K562 (cell line): Measurements from ENCODE around the gene ZBTB16. TPM values are rescaled to one million over a fixed set of nuclear protein-coding genes. Genes with fewer than 3 reads are reported as not detected.

Experiments used
- ATAC-seq: fragments of 200-7000 bp; cut with Tn5 transposase; 3 replicates; pipeline ENCODE4 v1.9.1; 2020; ENCODE audit warnings: moderate library complexity
- BruUV-seq: library from RNA; stranded (reverse); fragments of 400-500 nt; replicated peaks from 2 replicates; lab custom pipeline; 2021; lab: Mats Ljungman, UMichigan
- CTCF ChIA-PET: fragments of 300-600 bp; formaldehyde crosslinking; extraction: SDS; loops from one replicate; lab custom pipeline; 2021; ENCODE audit warnings: low intra/inter-chr PET ratio; lab: Yijun Ruan, JAX
- POLR2A ChIA-PET: fragments of 300-600, 350-650 bp; sonication (Branson Sonifier 250); formaldehyde crosslinking; extraction: SDS; loops from one replicate; lab custom pipeline; 2021; ENCODE audit warnings: antibody characterized with exemption, inconsistent platforms; lab: Yijun Ruan, JAX
- DNase-seq, 4 experiments: peaks; one replicate each; pipeline versions ENCODE4 v3.0.0 to v3.0.0-alpha.2; 2011 to 2018; ENCODE audit warnings: low spot score in 3 of 4, mixed read lengths in 3 of 4; ENCODE audit errors: extremely low read depth in 1 of 4
- FAIRE-seq: peaks from 2 replicates; lab custom pipeline; 2011; peaks lifted over from hg19 to GRCh38; lab: Jason Lieb, UNC
- H2AFZ ChIP-seq: 2 replicates; pipeline ENCODE4 v1.6.0; 2011; ENCODE audit warnings: low read depth, low read length, control low read depth, inconsistent platforms
- H3K27ac ChIP-seq: fragments of 200-600 bp; 3 replicates; pipeline ENCODE4 v1.8.0; 2011; ENCODE audit warnings: low read depth, mild to moderate bottlenecking, control low read depth, inconsistent platforms, low read length, moderate library complexity, mixed read lengths; ENCODE audit errors: extremely low read depth
- H3K27me3 ChIP-seq, 2 experiments: fragments of 300-600 bp in 1 of 2; 2 replicates in 1 of 2; 3 replicates in 1 of 2; pipeline versions ENCODE4 v1.6.0 to v1.8.0; 2011; ENCODE audit warnings: inconsistent platforms in 2 of 2, low read length in 2 of 2, mild to moderate bottlenecking in 1 of 2, mixed read lengths in 1 of 2, moderate library complexity in 1 of 2; ENCODE audit not compliant: control insufficient read depth in 2 of 2, insufficient read depth in 2 of 2
- H3K36me3 ChIP-seq: fragments of 300-600 bp; 3 replicates; pipeline ENCODE4 v1.8.0; 2011; ENCODE audit warnings: mild to moderate bottlenecking, low read length, inconsistent platforms; ENCODE audit not compliant: control insufficient read depth, insufficient read depth
- H3K4me1 ChIP-seq, 2 experiments: fragments of 200-600 bp in 1 of 2; replicated peaks in 1 of 2; 2 replicates in 1 of 2; 3 replicates in 1 of 2; pipeline versions ENCODE4 v1.5.1 to v1.8.0; 2011; ENCODE audit warnings: inconsistent platforms in 2 of 2, low read length in 2 of 2, mild to moderate bottlenecking in 1 of 2, mixed read lengths in 1 of 2, moderate library complexity in 1 of 2; ENCODE audit not compliant: control insufficient read depth in 2 of 2, insufficient read depth in 2 of 2
- H3K4me2 ChIP-seq: 2 replicates; pipeline ENCODE4 v1.6.1; 2011; ENCODE audit warnings: low read length, control low read depth, inconsistent platforms, mixed read lengths; ENCODE audit not compliant: insufficient read depth
- H3K4me3 ChIP-seq: fragments of 200-600 bp; sonication (generic), shearing (Covaris generic); 2 replicates; pipeline ENCODE4 v1.5.1; 2016; ENCODE audit warnings: control low read depth, inconsistent platforms
- H3K79me2 ChIP-seq: fragments of 200-600 bp; 3 replicates; pipeline ENCODE4 v1.8.0; 2011; ENCODE audit warnings: low read length, inconsistent platforms; ENCODE audit not compliant: control insufficient read depth, insufficient read depth
- H3K9ac ChIP-seq, 2 experiments: 2 replicates each; pipeline versions ENCODE4 v1.6.0 to v1.6.1; 2011; ENCODE audit warnings: low read depth in 2 of 2, low read length in 2 of 2, control low read depth in 1 of 2, inconsistent platforms in 1 of 2, mild to moderate bottlenecking in 1 of 2, mixed read lengths in 1 of 2; ENCODE audit not compliant: insufficient read depth in 1 of 2
- H3K9me1 ChIP-seq: one replicate; pipeline ENCODE4 v1.6.0; 2011; ENCODE audit warnings: inconsistent platforms, mild to moderate bottlenecking, low read length, moderate library complexity; ENCODE audit not compliant: control insufficient read depth, insufficient read depth
- H3K9me3 ChIP-seq: replicated peaks from 2 replicates; pipeline ENCODE4 v1.5.1; 2011; ENCODE audit warnings: low read depth, low read length, inconsistent platforms; ENCODE audit not compliant: control insufficient read depth, insufficient read depth
- H4K20me1 ChIP-seq: replicated peaks from 2 replicates; pipeline ENCODE4 v1.6.1; 2011; ENCODE audit warnings: low read length, inconsistent platforms, mixed read lengths; ENCODE audit not compliant: control insufficient read depth, insufficient read depth
- ADNP ChIP-seq: fragments of 200-800 bp; sonication (Bioruptor generic); IDR thresholded peaks from 2 replicates; pipeline ENCODE4 v1.6.1; 2016; ENCODE audit warnings: missing genetic modification characterization, missing compliant biosample characterization
- ARID1B ChIP-seq: fragments of 450-650 bp; IDR thresholded peaks from 2 replicates; pipeline ENCODE4 v1.6.1; 2016; ENCODE audit warnings: antibody characterized with exemption, mild to moderate bottlenecking, inconsistent platforms
- BCOR ChIP-seq: fragments of 450-650 bp; IDR thresholded peaks from 2 replicates; pipeline ENCODE4 v1.6.1; 2016
- CBX5 ChIP-seq: IDR thresholded peaks from 2 replicates; pipeline ENCODE4 v1.6.1; 2014; ENCODE audit warnings: low read depth, borderline replicate concordance
- FOXM1 ChIP-seq, 2 experiments: fragments of 450-650 bp in 1 of 2; sonication (generic) in 1 of 2; formaldehyde crosslinking in 1 of 2; IDR thresholded peaks; 2 replicates each; pipeline versions ENCODE4 v1.6.1 to v1.9.0; 2017 to 2022; ENCODE audit warnings: low read depth in 2 of 2, mild to moderate bottlenecking in 2 of 2, missing genetic modification reagents in 1 of 2, moderate library complexity in 1 of 2
- KDM1A ChIP-seq, 2 experiments: fragments of 450-650 bp; IDR thresholded peaks; 2 replicates each; pipeline ENCODE4 v1.6.1; 2016; ENCODE audit warnings: mild to moderate bottlenecking in 2 of 2
- MTA3 ChIP-seq: fragments of 450-650 bp; formaldehyde crosslinking; IDR thresholded peaks from 2 replicates; pipeline ENCODE4 v1.6.1; 2017; ENCODE audit warnings: mild to moderate bottlenecking, borderline replicate concordance
- MYNN ChIP-seq, 2 experiments: sonication (generic); formaldehyde crosslinking in 1 of 2; IDR thresholded peaks; 2 replicates each; pipeline versions ENCODE4 v1.5.0 to v1.6.1; 2016 to 2020; ENCODE audit warnings: antibody characterized with exemption in 1 of 2, missing genetic modification reagents in 1 of 2
- SMARCA5 ChIP-seq: fragments of 450-650 bp; IDR thresholded peaks from 2 replicates; pipeline ENCODE4 v1.6.1; 2016
- SNIP1 ChIP-seq: fragments of 450-650 bp; IDR thresholded peaks from 2 replicates; pipeline ENCODE4 v1.7.1; 2017; ENCODE audit warnings: low read depth, mild to moderate bottlenecking
- ZNF217 ChIP-seq: sonication (generic); formaldehyde crosslinking; IDR thresholded peaks from 2 replicates; pipeline ENCODE4 v1.8.0; 2022; ENCODE audit warnings: mild to moderate bottlenecking, missing genetic modification reagents
- WGBS: fragments of 100-300 bp; shearing (Covaris generic); methylation state at CpG from one replicate; pipeline ENCODE4 v1.1.6; 2016; ENCODE audit warnings: low coverage, mixed read lengths; ENCODE audit not compliant: insufficient coverage; ENCODE audit errors: missing lambda C conversion rate; 5-methylcytosine and 5-hydroxymethylcytosine counted together
- in situ Hi-C: fragments of 300-500 bp; cut with MboI; formaldehyde crosslinking; loops from 4 replicates; pipeline ENCODE4 v1.15.0; 2018; ENCODE audit warnings: inconsistent platforms, mixed read lengths
- intact Hi-C: fragments of 100-400 bp; cut with micrococcal nuclease; formaldehyde crosslinking; loops from 2 replicates; pipeline ENCODE4 v1.14.2; 2022
- polyA plus RNA-seq, 8 experiments: library from polyadenylated mRNA; depleted of rRNA in 4 of 8; stranded (reverse) in 5 of 8; unstranded in 3 of 8; fragments of >200 nt; fragmentation: Nextera tagmentation in 2 of 8; fragmentation: Illumina TruSeq in 1 of 8; extraction: Ambion mirVana in 2 of 8; extraction: Trizol in 1 of 8; gene quantifications; 2 replicates each; pipeline versions ENCODE4 v1.2.1 to v1.2.3, GENCODE V29; 2011 to 2014; ENCODE audit warnings: inconsistent platforms in 1 of 8, missing spikeins in 1 of 8
- total RNA-seq, 7 experiments: library from RNA; depleted of rRNA in 6 of 7; stranded (reverse); fragments of >200 nt in 6 of 7; fragmentation: Illumina TruSeq in 2 of 7; extraction: Trizol in 2 of 7; gene quantifications; 2 replicates each; pipeline versions ENCODE4 v1.2.1 to v1.2.3, GENCODE V29; 2011 to 2021; ENCODE audit warnings: low replicate concordance in 1 of 7
- TF ChIP-seq, protein P1 (sequence below), 2 experiments: IDR thresholded peaks; 2 replicates each; pipeline ENCODE4 v1.6.1; 2011; ENCODE audit warnings: borderline replicate concordance in 1 of 2, control low read depth in 1 of 2, low read depth in 1 of 2, low read length in 1 of 2, mild to moderate bottlenecking in 1 of 2, mixed read lengths in 1 of 2, moderate library complexity in 1 of 2; ENCODE audit not compliant: insufficient read depth in 1 of 2, insufficient read length in 1 of 2, poor library complexity in 1 of 2, severe bottlenecking in 1 of 2; ENCODE audit errors: extremely low read depth in 1 of 2
- TF ChIP-seq, protein P2 (sequence below): fragments of 450-650 bp; IDR thresholded peaks from 2 replicates; pipeline ENCODE4 v1.6.1; 2017; ENCODE audit warnings: mild to moderate bottlenecking, moderate library complexity
- TF ChIP-seq, protein P3 (sequence below): fragments of 450-650 bp; IDR thresholded peaks from 2 replicates; pipeline ENCODE4 v1.7.0; 2016; ENCODE audit warnings: borderline replicate concordance
- TF ChIP-seq, protein P4 (sequence below), 2 experiments: fragments of 250-450 bp in 1 of 2; fragments of 450-650 bp in 1 of 2; sonication (Bioruptor Pico) in 1 of 2; IDR thresholded peaks; 2 replicates each; pipeline versions ENCODE4 v1.6.1 to v1.8.0; 2016 to 2021; ENCODE audit warnings: mild to moderate bottlenecking in 2 of 2, moderate library complexity in 2 of 2, missing compliant biosample characterization in 1 of 2, missing genetic modification characterization in 1 of 2

Gene ZBTB16
- total and polyA plus RNA-seq, 9 of the 15 experiments (the other 6 are each of a cell fraction or from before 2014, with no cell fraction given), result 0.06 to 0.40 (median 0.24) TPM; not detected in 4

DNA sequence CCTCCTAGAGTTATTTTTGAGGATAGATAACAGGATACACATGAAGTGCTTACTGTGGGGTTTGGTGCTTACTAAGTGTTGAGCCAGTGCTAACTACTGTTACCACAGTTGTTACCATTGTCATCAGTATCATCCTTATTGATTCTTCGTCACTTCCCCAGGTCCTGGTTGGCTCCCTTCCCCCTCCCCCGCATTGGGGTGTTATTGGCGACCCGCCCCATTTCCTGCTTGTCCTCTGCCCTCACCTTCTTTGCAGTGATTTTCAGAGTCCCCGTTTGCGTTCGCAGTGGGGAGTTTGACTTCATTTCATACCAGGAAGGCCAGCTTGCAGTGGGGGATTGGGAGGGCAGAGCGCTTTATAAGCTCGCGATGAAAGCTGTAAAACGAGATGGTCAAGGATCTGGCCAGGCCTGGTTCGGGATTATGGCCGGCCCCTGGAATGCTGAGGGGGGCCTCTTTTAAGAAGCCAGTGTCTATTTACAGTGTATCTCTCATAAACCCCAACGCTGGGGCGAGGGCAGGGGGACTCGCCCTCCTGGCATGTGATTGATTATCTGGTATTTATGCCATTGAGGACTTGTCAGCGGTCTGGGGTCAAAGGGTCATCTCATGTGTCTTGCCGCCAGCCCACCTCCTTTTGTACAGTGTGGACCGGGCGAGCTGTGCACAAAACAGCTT, 152.1 kb downstream of the ZBTB16 start (continued):
- TF ChIP-seq, protein P1, sequence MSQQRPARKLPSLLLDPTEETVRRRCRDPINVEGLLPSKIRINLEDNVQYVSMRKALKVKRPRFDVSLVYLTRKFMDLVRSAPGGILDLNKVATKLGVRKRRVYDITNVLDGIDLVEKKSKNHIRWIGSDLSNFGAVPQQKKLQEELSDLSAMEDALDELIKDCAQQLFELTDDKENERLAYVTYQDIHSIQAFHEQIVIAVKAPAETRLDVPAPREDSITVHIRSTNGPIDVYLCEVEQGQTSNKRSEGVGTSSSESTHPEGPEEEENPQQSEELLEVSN (IDR thresholded peaks at IDR 0.05; ENCODE audit: borderline replicate concordance in 1 of 2, extremely low read depth in 1 of 2, insufficient read depth in 1 of 2, insufficient read length in 1 of 2, low read depth in 1 of 2, low read length in 1 of 2, poor library complexity in 1 of 2, severe bottlenecking in 1 of 2), result no peak
- TF ChIP-seq FOXM1 (IDR thresholded peaks at IDR 0.05; ENCODE audit: low read depth) (no peak), FOXM1 (CRISPR knock-in tag; IDR thresholded peaks at IDR 0.05; ENCODE audit: low read depth) (no peak), MYNN (IDR thresholded peaks at IDR 0.05) (no peak), MYNN (CRISPR knock-in tag; IDR thresholded peaks at IDR 0.05) (no peak), CBX5 (no peak), SNIP1 (no peak)
- TF ChIP-seq, all 486 proteins: peak for 0

DNA sequence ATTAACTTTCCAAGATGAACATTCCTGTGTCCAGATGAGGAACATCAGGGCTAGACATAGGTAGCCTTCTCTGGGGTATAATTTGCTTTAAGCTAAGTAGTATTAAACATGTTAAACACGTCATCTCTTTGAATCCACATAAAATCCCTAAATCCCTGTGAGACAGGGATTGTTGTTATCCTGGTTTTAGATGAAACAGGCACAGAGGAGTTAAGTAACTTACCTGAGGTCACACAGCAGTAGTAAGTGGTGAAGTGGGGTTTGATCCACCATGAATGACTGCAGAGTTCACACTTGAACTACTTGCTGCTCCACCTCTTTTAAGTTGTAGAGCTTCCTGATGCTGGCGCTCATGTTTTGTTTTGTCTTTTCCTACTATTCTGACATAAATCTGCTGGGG, 154.1 kb downstream of the ZBTB16 start:
- no peaks in the 10 kb centered on the region for H3K27me3 ChIP-seq
- ChIA-PET CTCF (interaction anchor here (0.5 to 0.6 kb wide), 2 partner anchors 36 to 322 kb away, joined by 3 read pairs; no protein-coding TSS in a partner anchor), POLR2A (no interaction called here)
- no peaks in the 10 kb centered on the region for H3K9me1 ChIP-seq
- in situ Hi-C loops (no loop called here), intact Hi-C loops (no loop called here)
- no peaks in the 10 kb centered on the region for H3K79me2 ChIP-seq
- peak overlapping the region; percentile 40 for H2AFZ ChIP-seq
- no peak for FAIRE-seq
- H4K20me1 ChIP-seq, result no peaks in the 10 kb centered on the region; the same call in 1 of the 2 replicates
- peak overlapping the region; percentile 3; the same call in 1 of the 2 replicates for H3K4me2 ChIP-seq
- no peak for DNase-seq
- 0 out of 4 replicates have a peak overlapping the region, but pooled peaks of 1 of the 2 experiments have one; percentile 6 for H3K9ac ChIP-seq
- peaks cover 31 to 61% of the 10 kb centered on the region in 2 experiments for H3K4me1 ChIP-seq
- no peak overlapping the region for H3K4me3 ChIP-seq
- WGBS, result 59% methylated on average over 2 of the region's 2 CpGs
- no peak overlapping the region for H3K27ac ChIP-seq
- BruUV-seq, result no TSS peak
- H3K36me3 ChIP-seq, result no peaks in the 10 kb centered on the region
- H3K9me3 ChIP-seq, result no peaks in the 10 kb centered on the region
- no peak for ATAC-seq
- peak; percentile 72; the same call in 1 of the 2 replicates for TF ChIP-seq SMARCA5
- TF ChIP-seq, protein P2, sequence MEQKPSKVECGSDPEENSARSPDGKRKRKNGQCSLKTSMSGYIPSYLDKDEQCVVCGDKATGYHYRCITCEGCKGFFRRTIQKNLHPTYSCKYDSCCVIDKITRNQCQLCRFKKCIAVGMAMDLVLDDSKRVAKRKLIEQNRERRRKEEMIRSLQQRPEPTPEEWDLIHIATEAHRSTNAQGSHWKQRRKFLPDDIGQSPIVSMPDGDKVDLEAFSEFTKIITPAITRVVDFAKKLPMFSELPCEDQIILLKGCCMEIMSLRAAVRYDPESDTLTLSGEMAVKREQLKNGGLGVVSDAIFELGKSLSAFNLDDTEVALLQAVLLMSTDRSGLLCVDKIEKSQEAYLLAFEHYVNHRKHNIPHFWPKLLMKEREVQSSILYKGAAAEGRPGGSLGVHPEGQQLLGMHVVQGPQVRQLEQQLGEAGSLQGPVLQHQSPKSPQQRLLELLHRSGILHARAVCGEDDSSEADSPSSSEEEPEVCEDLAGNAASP, result no peak
- TF ChIP-seq ZNF217 (CRISPR knock-in tag), result no peak
- TF ChIP-seq, protein P3, sequence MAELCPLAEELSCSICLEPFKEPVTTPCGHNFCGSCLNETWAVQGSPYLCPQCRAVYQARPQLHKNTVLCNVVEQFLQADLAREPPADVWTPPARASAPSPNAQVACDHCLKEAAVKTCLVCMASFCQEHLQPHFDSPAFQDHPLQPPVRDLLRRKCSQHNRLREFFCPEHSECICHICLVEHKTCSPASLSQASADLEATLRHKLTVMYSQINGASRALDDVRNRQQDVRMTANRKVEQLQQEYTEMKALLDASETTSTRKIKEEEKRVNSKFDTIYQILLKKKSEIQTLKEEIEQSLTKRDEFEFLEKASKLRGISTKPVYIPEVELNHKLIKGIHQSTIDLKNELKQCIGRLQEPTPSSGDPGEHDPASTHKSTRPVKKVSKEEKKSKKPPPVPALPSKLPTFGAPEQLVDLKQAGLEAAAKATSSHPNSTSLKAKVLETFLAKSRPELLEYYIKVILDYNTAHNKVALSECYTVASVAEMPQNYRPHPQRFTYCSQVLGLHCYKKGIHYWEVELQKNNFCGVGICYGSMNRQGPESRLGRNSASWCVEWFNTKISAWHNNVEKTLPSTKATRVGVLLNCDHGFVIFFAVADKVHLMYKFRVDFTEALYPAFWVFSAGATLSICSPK, result no peak
- TF ChIP-seq KDM1A (IDR thresholded peaks at IDR 0.05), result peak; percentile 67 to 76; a peak in 3 of 4 replicates
- no peak for TF ChIP-seq ARID1B
- TF ChIP-seq BCOR, result peak; percentile 92
- no peak for TF ChIP-seq MTA3
- TF ChIP-seq, protein P4, sequence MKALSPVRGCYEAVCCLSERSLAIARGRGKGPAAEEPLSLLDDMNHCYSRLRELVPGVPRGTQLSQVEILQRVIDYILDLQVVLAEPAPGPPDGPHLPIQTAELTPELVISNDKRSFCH (CRISPR knock-in tag; IDR thresholded peaks at IDR 0.05), result no peak
- TF ChIP-seq, protein P4 (tag; IDR thresholded peaks at IDR 0.05), result 0 out of 2 replicates have a peak, but pooled peaks have one; percentile 35
- TF ChIP-seq ADNP (tag), result peak; percentile 74; the same call in 1 of the 2 replicates
